Activated naive CD4-positive, alpha-beta T cell treated with anti-CD3 and anti-CD28 coated beads, Interleukin-2, amount 50 U/mL, for 16 hours (primary cell): ENCODE data around the gene PDZRN3.
"Not testable (repeated sequence)": the region's sequence is repeated elsewhere in the genome, so short reads cannot be mapped to it uniquely, and the experiment has no call there.

Source experiments
- DNase-seq: peaks from one replicate; pipeline ENCODE4 v3.0.0-alpha.2; 2020

PDZRN3 gene

GRCh38 chr3:73484656-73485248, 140.0 kb downstream of the PDZRN3 start:
- DNase-seq = no peak

- DNase-seq = no peak
These were observed 142.9 kb downstream of the PDZRN3 start for GRCh38 chr3:73481888-73482287.

DNA sequence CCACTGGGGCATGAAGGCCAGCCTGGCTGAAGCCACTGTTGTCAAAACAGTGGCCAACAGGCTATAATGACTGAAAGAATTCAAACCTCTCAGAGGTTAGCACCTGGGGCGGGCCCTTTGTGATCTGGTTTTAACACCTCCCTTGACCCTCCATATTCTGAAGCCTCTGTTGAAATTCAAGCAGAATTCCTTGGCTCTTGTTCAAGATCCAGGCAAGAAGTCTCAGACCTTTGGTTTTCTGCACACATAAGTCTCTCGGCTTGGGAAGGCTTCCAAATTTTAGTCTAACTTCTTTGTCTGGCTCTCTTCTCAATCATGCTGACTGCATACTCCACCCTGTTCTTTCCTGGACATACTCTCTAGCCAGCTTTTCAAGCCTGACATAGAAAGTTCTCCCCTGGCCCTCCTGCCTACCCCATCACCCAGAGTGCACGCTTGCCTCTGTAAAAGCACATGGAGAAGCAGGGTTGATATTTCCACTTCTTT, 144.5 kb downstream of the PDZRN3 start:
- DNase-seq = no peak

DNA sequence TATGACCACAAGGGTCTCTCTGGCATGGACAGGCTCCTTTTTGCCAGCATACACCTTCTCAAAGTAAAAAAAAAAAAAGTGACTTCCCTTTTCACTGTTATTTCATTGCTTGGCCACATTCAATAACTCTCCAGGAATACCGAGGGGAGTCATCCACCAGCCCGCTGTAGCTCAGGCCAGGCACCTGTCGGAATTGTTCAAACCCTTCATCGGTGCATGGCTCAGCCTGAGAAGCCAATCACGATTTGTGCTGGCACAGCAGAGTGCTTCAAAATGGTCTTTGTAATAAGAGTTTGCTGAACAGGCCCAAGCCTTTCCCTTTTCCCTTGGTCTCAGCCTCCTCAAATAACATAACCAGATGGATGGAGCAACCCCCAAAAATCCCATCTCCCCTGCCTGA, 145.4 kb downstream of the PDZRN3 start:
- no peak for DNase-seq

DNA sequence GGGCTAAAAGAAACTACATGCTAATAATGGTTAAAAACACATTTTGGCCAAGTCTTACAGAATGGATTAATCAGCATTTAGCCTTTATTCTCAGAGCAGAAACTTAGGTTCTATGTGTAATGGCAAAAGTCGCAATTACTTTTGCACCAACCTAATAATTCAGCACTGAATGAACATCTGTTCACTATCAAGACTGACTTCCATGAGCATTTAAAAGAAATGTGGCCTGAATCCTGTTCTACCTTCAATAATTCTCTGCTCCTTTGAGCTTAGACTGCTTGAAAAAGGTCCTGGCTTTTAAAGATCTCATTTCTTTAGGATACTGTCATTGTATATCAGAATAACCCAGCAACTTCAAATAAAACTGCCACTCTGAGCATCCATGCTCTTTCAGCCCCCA, 145.9 kb downstream of the PDZRN3 start:
- DNase-seq = no peak

GRCh38 chr3:73475717-73476116, 149.0 kb downstream of the PDZRN3 start:
- DNase-seq = no peak

GRCh38 chr3:73475175-73475574, 149.6 kb downstream of the PDZRN3 start:
- DNase-seq = no peak

DNA sequence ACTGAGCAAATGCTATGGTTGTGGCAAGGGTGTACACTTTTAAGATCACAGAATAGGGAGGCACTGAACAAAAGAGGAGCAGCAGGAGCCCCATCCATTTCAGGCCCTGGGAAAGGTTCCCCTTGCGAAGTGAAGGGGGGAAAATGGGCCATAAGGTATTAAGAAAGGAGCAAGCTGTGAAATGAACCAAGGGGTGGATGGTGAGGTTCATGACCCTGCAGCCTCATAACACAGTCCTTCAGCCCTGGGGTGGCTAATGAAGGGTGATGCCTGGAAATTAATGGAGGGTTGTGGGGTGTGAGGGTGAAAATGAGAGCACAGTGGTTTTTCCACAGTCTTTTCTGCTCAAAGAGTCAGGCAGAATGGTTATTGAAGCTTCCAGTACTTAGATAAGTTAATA, 150.1 kb downstream of the PDZRN3 start:
- no peak for DNase-seq

- no peak for DNase-seq
These were observed 150.8 kb downstream of the PDZRN3 start for GRCh38 chr3:73473898-73474416.

- DNase-seq = no peak
These were observed 151.4 kb downstream of the PDZRN3 start for GRCh38 chr3:73473181-73473897.

DNA sequence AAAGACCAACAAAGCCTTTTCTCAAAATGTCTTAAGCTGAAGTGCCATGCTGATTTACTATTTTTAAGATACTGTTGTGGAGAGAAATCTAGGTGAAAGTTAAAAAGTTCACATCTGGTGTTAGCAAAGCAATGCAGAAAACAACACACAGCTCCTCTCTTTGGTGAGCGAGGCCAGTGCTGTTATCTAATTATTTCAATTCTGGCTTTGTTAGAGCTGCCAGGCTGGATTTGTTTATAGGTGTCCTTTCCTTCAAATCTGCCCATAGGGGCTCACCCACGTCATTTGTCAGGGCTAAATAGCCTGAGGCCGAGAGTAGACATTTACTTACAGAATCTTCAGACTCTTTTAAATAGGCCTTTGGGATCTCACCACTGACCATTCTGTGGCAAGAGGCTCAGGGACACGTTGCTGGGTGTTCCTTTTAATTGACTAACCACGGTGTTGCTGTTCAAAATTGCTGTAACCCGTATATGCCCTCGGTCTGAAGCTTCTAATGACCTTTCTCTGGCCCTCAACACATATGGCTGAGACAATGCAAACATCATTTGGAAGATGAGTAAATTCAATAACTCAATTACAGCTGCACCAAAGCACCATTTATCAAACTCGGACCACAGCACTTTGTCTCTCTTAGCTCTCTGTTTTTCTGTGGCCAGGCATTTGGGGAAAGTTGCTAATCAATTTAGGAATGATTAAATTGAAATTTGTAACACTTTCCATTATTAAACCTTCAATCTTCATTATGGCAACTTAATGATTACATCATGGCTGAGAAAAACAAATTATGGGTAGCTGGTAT, 152.6 kb downstream of the PDZRN3 start:
- DNase-seq = no peak

GRCh38 chr3:73470860-73471259, 153.9 kb downstream of the PDZRN3 start:
- no peak for DNase-seq

GRCh38 chr3:73469331-73469730, 155.4 kb downstream of the PDZRN3 start:
- DNase-seq = no peak

DNA sequence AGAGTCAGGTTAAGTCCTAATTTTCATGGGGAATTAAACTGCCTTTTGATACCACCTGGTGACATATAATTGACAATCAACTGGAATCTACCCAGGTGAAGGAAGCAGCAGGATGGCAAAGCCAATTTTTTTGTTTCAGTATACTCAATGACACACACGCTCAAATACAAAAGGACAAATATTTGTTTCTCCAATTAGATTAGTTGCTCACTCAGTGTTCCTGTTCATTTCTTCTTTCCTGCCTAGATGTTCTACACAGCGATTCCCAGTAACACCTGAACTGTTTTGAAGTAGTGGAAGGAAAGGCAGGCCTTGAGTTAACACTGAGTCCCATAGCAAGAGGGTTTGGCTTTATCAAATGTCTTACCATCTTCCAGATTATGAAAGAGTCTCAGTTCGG, 157.5 kb downstream of the PDZRN3 start:
- no peak for DNase-seq

- no peak for DNase-seq
These were observed 158.8 kb downstream of the PDZRN3 start for GRCh38 chr3:73465926-73466325.

DNA sequence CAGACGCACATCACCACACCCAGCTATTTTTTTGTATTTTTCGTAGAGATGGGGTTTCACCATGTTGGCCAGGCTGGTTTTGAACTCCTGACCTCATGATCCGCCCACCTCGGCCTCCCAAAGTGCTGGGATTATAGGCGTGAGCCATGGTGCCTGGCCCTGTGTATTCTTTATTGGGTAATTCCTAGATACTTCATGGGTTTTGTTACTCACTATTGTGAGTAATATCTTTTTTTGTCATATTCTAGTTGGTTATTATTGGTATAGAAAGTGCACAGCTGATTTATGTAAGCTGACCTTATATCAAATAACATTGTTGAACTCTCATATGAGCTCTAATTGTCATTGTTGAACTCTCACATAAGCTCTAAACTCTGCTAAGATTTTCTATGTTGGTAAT, 160.6 kb downstream of the PDZRN3 start:
- not testable (repeated sequence) for DNase-seq

DNA sequence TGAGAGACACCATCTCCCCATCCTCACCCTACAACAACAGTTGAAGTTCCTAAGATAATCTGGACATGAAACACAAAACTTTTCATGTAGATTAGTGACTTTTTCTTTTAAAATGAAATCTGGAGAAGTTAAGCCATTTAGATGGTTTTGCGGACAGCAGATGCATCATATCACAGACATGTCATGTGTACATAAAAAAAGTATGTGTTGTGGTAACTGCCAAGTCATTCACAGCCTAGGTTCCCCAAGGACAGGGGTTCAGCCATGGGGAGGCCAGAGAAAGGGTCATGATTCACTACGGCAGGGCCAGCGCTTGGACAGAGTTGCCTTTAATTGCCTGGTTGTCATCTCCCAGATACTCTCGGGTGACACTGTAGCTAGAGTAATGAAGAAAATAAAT, 163.2 kb downstream of the PDZRN3 start:
- DNase-seq = no peak

- DNase-seq = no peak
These were observed 165.0 kb downstream of the PDZRN3 start for GRCh38 chr3:73459711-73460110.

- DNase-seq = no peak
These were observed 171.1 kb downstream of the PDZRN3 start for GRCh38 chr3:73453666-73454065.

DNA sequence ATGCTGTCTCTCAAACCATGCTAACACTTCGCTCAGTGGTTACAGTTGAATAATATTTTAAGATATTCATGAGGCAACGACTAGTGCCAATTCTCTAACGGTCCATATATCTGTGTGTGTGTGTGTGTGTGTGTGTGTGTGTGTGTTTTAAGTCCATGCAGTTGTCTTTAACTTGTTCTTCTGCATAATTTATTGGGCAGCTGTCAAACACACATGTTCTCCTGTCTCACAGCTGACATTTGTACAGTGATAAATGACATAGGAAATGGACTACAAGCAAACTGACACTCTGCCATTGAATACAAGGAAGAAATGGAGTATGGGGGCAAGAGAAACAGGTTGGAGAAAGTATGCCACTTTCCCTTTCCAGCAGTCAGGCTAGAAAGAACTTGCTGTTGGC, 172.0 kb downstream of the PDZRN3 start:
- no peak for DNase-seq

DNA sequence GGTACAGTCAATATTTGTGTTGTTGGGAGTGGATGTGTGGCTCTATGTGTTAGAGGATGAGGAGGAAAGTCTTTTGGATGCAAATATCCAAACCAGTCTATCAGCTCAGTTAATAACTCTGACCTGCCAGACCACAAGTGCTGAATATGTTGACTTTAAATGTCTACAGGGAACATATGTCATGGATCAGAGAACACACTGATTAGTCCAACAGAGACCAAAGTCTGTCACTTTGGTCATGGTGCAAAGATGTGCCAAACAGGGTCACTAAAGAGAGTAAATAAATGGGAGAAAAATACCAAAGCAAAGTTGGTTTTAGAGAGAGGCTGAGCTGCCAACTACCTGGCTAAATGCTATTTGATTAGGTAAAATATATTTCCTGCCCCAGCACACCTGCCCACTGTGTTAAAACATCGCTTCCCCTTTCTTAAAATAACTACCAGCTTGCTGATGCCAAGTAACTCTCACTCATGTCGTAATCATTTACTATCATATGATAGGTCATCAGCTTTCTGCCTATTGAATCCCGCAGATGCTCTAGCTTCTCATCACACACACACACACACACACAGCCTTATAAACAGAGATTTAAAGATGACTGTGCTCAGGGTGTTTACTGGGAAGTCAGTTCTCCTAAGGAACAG, 173.3 kb downstream of the PDZRN3 start:
- DNase-seq = no peak

- no peak for DNase-seq
These were observed 175.0 kb downstream of the PDZRN3 start for GRCh38 chr3:73449774-73450173.

- no peak for DNase-seq
These were observed 175.9 kb downstream of the PDZRN3 start for GRCh38 chr3:73448761-73449301.
